HepG2 (cell line): ENCODE data around the gene ALDOA. TPM values are rescaled to one million over a fixed set of nuclear protein-coding genes. Genes with fewer than 3 reads are reported as not detected.
A peak's percentile ranks its signal among the peaks of the same experiment; 100 is the strongest.

ENCODE experiments used
- ARNT ChIP-seq: fragments of 450-650 bp; IDR thresholded peaks from 2 replicates; pipeline ENCODE4 v1.6.1; 2017
- CREM ChIP-seq, 2 experiments: sonication (generic) in 1 of 2; formaldehyde crosslinking in 1 of 2; IDR thresholded peaks; 2 replicates each; pipeline versions ENCODE4 v1.4.0 to v1.6.1; 2016 to 2020; ENCODE audit warnings: antibody characterized with exemption in 1 of 2, mild to moderate bottlenecking in 1 of 2, missing genetic modification reagents in 1 of 2
- HNF4A ChIP-seq: sonication (generic); formaldehyde crosslinking; IDR thresholded peaks from 2 replicates; pipeline ENCODE4 v1.4.0; 2020; ENCODE audit warnings: missing genetic modification reagents
- MED13 ChIP-seq: sonication (generic); formaldehyde crosslinking; IDR thresholded peaks from 2 replicates; pipeline ENCODE4 v1.5.0; 2020; ENCODE audit warnings: missing genetic modification reagents
- MLLT10 ChIP-seq: sonication (generic); formaldehyde crosslinking; IDR thresholded peaks from 2 replicates; pipeline ENCODE4 v1.4.0; 2020; ENCODE audit warnings: missing genetic modification reagents
- MXD1 ChIP-seq: sonication (generic); formaldehyde crosslinking; IDR thresholded peaks from 2 replicates; pipeline ENCODE4 v1.4.0; 2020; ENCODE audit warnings: mild to moderate bottlenecking, missing genetic modification reagents
- NFIC ChIP-seq: IDR thresholded peaks from 2 replicates; pipeline ENCODE4 v1.6.1; 2012; ENCODE audit warnings: mild to moderate bottlenecking, low read length, inconsistent platforms
- NR2F1 ChIP-seq, 2 experiments: fragments of 450-650 bp in 1 of 2; formaldehyde crosslinking in 1 of 2; IDR thresholded peaks; 2 replicates each; pipeline versions ENCODE4 v1.5.0 to v1.6.1; 2016 to 2020; ENCODE audit warnings: mild to moderate bottlenecking in 1 of 2, missing compliant biosample characterization in 1 of 2, missing genetic modification reagents in 1 of 2, moderate library complexity in 1 of 2
- PAXIP1 ChIP-seq: sonication (generic); formaldehyde crosslinking; conservative IDR thresholded peaks from 2 replicates; pipeline ENCODE4 v1.4.0; 2020; ENCODE audit warnings: mild to moderate bottlenecking, missing genetic modification reagents, moderate library complexity
- REL ChIP-seq: sonication (generic); formaldehyde crosslinking; conservative IDR thresholded peaks from 2 replicates; pipeline ENCODE4 v1.8.0; 2022; ENCODE audit warnings: mild to moderate bottlenecking, missing genetic modification reagents, moderate library complexity
- ZMYM4 ChIP-seq: sonication (generic); formaldehyde crosslinking; IDR thresholded peaks from 2 replicates; pipeline ENCODE4 v1.8.1; 2023; ENCODE audit warnings: mild to moderate bottlenecking, missing genetic modification reagents
- ZNF180 ChIP-seq: sonication (generic); formaldehyde crosslinking; IDR thresholded peaks from 2 replicates; pipeline ENCODE4 v1.4.0; 2020; ENCODE audit warnings: low read depth, missing genetic modification reagents, borderline replicate concordance
- ZNF350 ChIP-seq: sonication (generic); formaldehyde crosslinking; IDR thresholded peaks from 2 replicates; pipeline ENCODE4 v1.4.0; 2020; ENCODE audit warnings: mild to moderate bottlenecking, low read depth, missing genetic modification reagents, borderline replicate concordance
- ZNF451 ChIP-seq: sonication (generic); formaldehyde crosslinking; IDR thresholded peaks from 2 replicates; pipeline ENCODE4 v1.5.0; 2020; ENCODE audit warnings: mild to moderate bottlenecking, missing genetic modification reagents
- ZNF510 ChIP-seq: sonication (generic); formaldehyde crosslinking; IDR thresholded peaks from 2 replicates; pipeline ENCODE4 v1.4.0; 2020; ENCODE audit warnings: low read depth, mild to moderate bottlenecking, missing genetic modification reagents
- ZNF513 ChIP-seq: sonication (generic); formaldehyde crosslinking; conservative IDR thresholded peaks from 2 replicates; pipeline ENCODE4 v1.5.0; 2020; ENCODE audit warnings: missing genetic modification reagents
- ZNF652 ChIP-seq: IDR thresholded peaks from 2 replicates; pipeline ENCODE4 v1.6.1; 2016; ENCODE audit warnings: low read depth, borderline replicate concordance
- ZNF792 ChIP-seq: IDR thresholded peaks from 2 replicates; pipeline ENCODE4 v1.6.1; 2016
- polyA plus RNA-seq, 8 experiments: library from polyadenylated mRNA; depleted of rRNA in 3 of 8; stranded (reverse) in 7 of 8; unstranded in 1 of 8; fragments of >200 nt; fragmentation: Illumina TruSeq in 4 of 8; extraction: Trizol in 4 of 8; gene quantifications; 2 replicates each; pipeline versions ENCODE4 v1.2.1 to v1.2.3, GENCODE V29; 2011 to 2016; ENCODE audit warnings: low read depth in 4 of 8, missing spikeins in 1 of 8, mixed read lengths in 1 of 8; ENCODE audit not compliant: insufficient read depth in 1 of 8
- total RNA-seq, 5 experiments: library from RNA; depleted of rRNA; stranded (reverse); fragments of >200 nt; fragmentation: Illumina TruSeq; extraction: Trizol; gene quantifications; 2 replicates each; pipeline ENCODE4 v1.2.3, GENCODE V29; 2016; ENCODE audit warnings: low read depth in 1 of 5
- TF ChIP-seq, protein P1 (sequence below): sonication (generic); formaldehyde crosslinking; conservative IDR thresholded peaks from 2 replicates; pipeline ENCODE4 v1.4.0; 2020; ENCODE audit warnings: missing genetic modification reagents
- TF ChIP-seq, protein P2 (sequence below): sonication (generic); formaldehyde crosslinking; IDR thresholded peaks from 2 replicates; pipeline ENCODE4 v1.4.0; 2020; ENCODE audit warnings: missing genetic modification reagents

ALDOA gene
- total and polyA plus RNA-seq, 2 of the 13 experiments (the other 11 are each of a cell fraction or from before 2014, with no cell fraction given) = 925 to 1,884 TPM

GRCh38 chr16:30063893-30064728, 1.4 kb upstream of the ALDOA start (continued):
- TF ChIP-seq, protein P1, sequence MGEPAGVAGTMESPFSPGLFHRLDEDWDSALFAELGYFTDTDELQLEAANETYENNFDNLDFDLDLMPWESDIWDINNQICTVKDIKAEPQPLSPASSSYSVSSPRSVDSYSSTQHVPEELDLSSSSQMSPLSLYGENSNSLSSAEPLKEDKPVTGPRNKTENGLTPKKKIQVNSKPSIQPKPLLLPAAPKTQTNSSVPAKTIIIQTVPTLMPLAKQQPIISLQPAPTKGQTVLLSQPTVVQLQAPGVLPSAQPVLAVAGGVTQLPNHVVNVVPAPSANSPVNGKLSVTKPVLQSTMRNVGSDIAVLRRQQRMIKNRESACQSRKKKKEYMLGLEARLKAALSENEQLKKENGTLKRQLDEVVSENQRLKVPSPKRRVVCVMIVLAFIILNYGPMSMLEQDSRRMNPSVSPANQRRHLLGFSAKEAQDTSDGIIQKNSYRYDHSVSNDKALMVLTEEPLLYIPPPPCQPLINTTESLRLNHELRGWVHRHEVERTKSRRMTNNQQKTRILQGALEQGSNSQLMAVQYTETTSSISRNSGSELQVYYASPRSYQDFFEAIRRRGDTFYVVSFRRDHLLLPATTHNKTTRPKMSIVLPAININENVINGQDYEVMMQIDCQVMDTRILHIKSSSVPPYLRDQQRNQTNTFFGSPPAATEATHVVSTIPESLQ (CRISPR knock-in tag) = no peak
- no peak; the same call in 1 of the 2 replicates for TF ChIP-seq ZNF451 (CRISPR knock-in tag)
- TF ChIP-seq MED13 (CRISPR knock-in tag) = no peak; the same call in 1 of the 2 replicates
- TF ChIP-seq MLLT10 (CRISPR knock-in tag) = no peak
- TF ChIP-seq ZMYM4 (CRISPR knock-in tag) = no peak; the same call in 1 of the 2 replicates
- no peak; the same call in 1 of the 2 replicates for TF ChIP-seq ZNF792 (CRISPR knock-in tag)
- peak; percentile 72 for TF ChIP-seq ZNF350
- TF ChIP-seq ZNF180 (CRISPR knock-in tag) = no peak
- peak; percentile 94 for TF ChIP-seq MXD1 (CRISPR knock-in tag)
- no peak for TF ChIP-seq HNF4A (CRISPR knock-in tag)
- no peak; the same call in 1 of the 2 replicates for TF ChIP-seq CREM (IDR thresholded peaks at IDR 0.05)
- no peak for TF ChIP-seq CREM (CRISPR knock-in tag; IDR thresholded peaks at IDR 0.05)
- TF ChIP-seq NR2F1 (CRISPR knock-in tag; IDR thresholded peaks at IDR 0.05) = no peak
- 0 out of 2 replicates have a peak, but pooled peaks have one; percentile 23 for TF ChIP-seq PAXIP1 (CRISPR knock-in tag)
- peak; percentile 80 for TF ChIP-seq ZNF652 (CRISPR knock-in tag)
- TF ChIP-seq NFIC = no peak
- TF ChIP-seq ARNT = no peak
- TF ChIP-seq, protein P2, sequence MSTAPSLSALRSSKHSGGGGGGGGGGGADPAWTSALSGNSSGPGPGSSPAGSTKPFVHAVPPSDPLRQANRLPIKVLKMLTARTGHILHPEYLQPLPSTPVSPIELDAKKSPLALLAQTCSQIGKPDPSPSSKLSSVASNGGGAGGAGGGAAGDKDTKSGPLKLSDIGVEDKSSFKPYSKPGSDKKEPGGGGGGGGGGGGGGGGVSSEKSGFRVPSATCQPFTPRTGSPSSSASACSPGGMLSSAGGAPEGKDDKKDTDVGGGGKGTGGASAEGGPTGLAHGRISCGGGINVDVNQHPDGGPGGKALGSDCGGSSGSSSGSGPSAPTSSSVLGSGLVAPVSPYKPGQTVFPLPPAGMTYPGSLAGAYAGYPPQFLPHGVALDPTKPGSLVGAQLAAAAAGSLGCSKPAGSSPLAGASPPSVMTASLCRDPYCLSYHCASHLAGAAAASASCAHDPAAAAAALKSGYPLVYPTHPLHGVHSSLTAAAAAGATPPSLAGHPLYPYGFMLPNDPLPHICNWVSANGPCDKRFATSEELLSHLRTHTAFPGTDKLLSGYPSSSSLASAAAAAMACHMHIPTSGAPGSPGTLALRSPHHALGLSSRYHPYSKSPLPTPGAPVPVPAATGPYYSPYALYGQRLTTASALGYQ (CRISPR knock-in tag) = no peak
- TF ChIP-seq ZNF513 (CRISPR knock-in tag) = no peak
- TF ChIP-seq REL = no peak
- 0 out of 2 replicates have a peak, but pooled peaks have one; percentile 25 for TF ChIP-seq ZNF510
